Psoas muscle (tissue), 8 donors: ENCODE results near the gene PSMD1. TPM values are rescaled to one million over a fixed set of nuclear protein-coding genes. Genes with fewer than 3 reads are reported as not detected.

Experiments used
- ATAC-seq, 4 donors: fragments of 200-7000 bp; cut with Tn5 transposase; one replicate each; pipeline ENCODE4 v1.9.1; 2020; ENCODE audit warnings: moderate library complexity in 3 of 4, mild to moderate bottlenecking in 2 of 4
- DNase-seq, 2 donors: peaks; one replicate each; pipeline ENCODE4 v3.0.0-alpha.2; 2020
- H3K27ac ChIP-seq: fragments of 200-600 bp; one replicate; pipeline ENCODE4 v1.8.0; 2022
- H3K27me3 ChIP-seq, 3 donors: fragments of 200-600 bp in 1 of 3; one replicate each; pipeline versions ENCODE4 v1.6.1 to v1.8.0; 2013 to 2022; ENCODE audit warnings: low read length in 2 of 3, mild to moderate bottlenecking in 2 of 3, moderate library complexity in 1 of 3; ENCODE audit not compliant: insufficient read depth in 3 of 3
- H3K36me3 ChIP-seq, 2 donors: fragments of 200-600 bp in 1 of 2; one replicate each; pipeline versions ENCODE4 v1.6.1 to v1.8.0; 2013 to 2022; ENCODE audit warnings: low read depth in 1 of 2, mild to moderate bottlenecking in 1 of 2, moderate library complexity in 1 of 2; ENCODE audit not compliant: insufficient read depth in 1 of 2
- H3K4me1 ChIP-seq: fragments of 200-600 bp; one replicate; pipeline ENCODE4 v1.8.0; 2022
- H3K4me3 ChIP-seq: fragments of 200-600 bp; one replicate; pipeline ENCODE4 v1.8.0; 2022; ENCODE audit warnings: mild to moderate bottlenecking
- H3K9me3 ChIP-seq: fragments of 200-600 bp; one replicate; pipeline ENCODE4 v1.8.0; 2022
- CTCF ChIP-seq: fragments of 200-600 bp; IDR thresholded peaks from one replicate; pipeline ENCODE4 v1.8.0; 2022; ENCODE audit warnings: antibody characterized with exemption
- WGBS, 3 donors: extraction: QIAGEN DNeasy Blood & Tissue Kit; methylation state at CpG; one replicate each; pipeline versions ENCODE4 v1.1.6 to v1.1.7; 2013; 5-methylcytosine and 5-hydroxymethylcytosine counted together
- intact Hi-C, 2 donors: fragments of 100-400 bp; cut with DNase I; formaldehyde crosslinking; loops; one replicate each; pipeline versions ENCODE4 v1.11.0 to v1.14.2; 2022
- long read RNA-seq, 2 donors: library from polyadenylated mRNA; unstranded; transcript quantifications; one replicate each; pipeline ENCODE4 v2.0.0, GENCODE V29; 2021
- polyA plus RNA-seq, 3 donors: library from polyadenylated mRNA; stranded (reverse); fragments of 200-250 nt; gene quantifications; one replicate each; pipeline ENCODE4 v1.2.3, GENCODE V29; 2013
- total RNA-seq, 4 donors: library from RNA; stranded (reverse); fragmentation: NEBNext Ultra II Directional in 2 of 4; extraction: Animal tissue kit (Norgen Biotek cat#: 25700) in 2 of 4; gene quantifications; one replicate each; pipeline versions ENCODE4 v1.2.1 to v1.2.4, GENCODE V29; 2021 to 2023
- donor health status: healthy with polysubstance abuse.
- donor health status: DM: no; HTN: no; CAD: no; lungs with moderate emphysema.
- donor health status: Bipolar disorder and iron deficiency.
- donor health status: healthy.
- donor health status: DM: yes; HTN: yes; CAD: no.
- donor health status: DM: no; HTN: no; CAD: no.
- donor health status: DM: no; HTN: no; CAD: no.
- donor health status: DM: yes; HTN: yes; CAD: no.

Gene PSMD1
- total RNA-seq: 100 to 1,000 TPM; 125 to 170 (median 154) TPM
- polyA plus RNA-seq: 100 to 1,000 TPM in 2 of 3 donors, 10 to 100 TPM in 1; 74.4 to 159 (median 122) TPM
- long read RNA-seq, donor 1, transcript PSMD1-201 (25 exons, 3,326 nt): major isoform, 43 of 207 reads
- long read RNA-seq, donor 1, partial matches to known transcripts: 157 of 207 reads
- long read RNA-seq, donor 1, other reads (novel, unspliced or antisense): 7 of 207 reads
- long read RNA-seq, donor 2, transcript PSMD1-201 (25 exons, 3,326 nt): major isoform, 110 of 507 reads
- long read RNA-seq, donor 2, partial matches to known transcripts: 358 of 507 reads
- long read RNA-seq, donor 2, other reads (novel, unspliced or antisense): 34 of 507 reads

GRCh38 chr2:231056453-231057416, at the start of gene PSMD1:
PSMD1 (plus strand) TSS chr2:231056867; CDS start chr2:231057026, 159 bp downstream.
- Histone ChIP-seq H3K4me1 (peaks cover 46% of the 10 kb centered on the region), H3K36me3 (peaks cover 5 to 10% of the 10 kb centered on the region in 2 donors), H3K4me3 (peak within 1 kb of the TSS; percentile 99), H3K9me3 (no peaks in the 10 kb centered on the region), H3K27ac (peak within 1 kb of the TSS; percentile 85), H3K27me3 (no peaks in the 10 kb centered on the region)
- ATAC-seq (peak; percentile 90 to 94 (median 92)), DNase-seq (peak; percentile 92 to 96)
- WGBS, 3 donors: 0 to 1% (median 0%) methylated on average over 64 to 73 of the region's 73 CpGs
- peak; percentile 95 for TF ChIP-seq CTCF
- intact Hi-C loops: no loop called here

GRCh38 chr2:231007286-231008098, 49.2 kb upstream of the PSMD1 start:
- Histone ChIP-seq H3K27me3 (peaks cover 0 to 22% (median 4%) of the 10 kb centered on the region in 3 donors), H3K36me3 (no peaks in the 10 kb centered on the region), H3K9me3 (no peaks in the 10 kb centered on the region), H3K4me1 (no peaks in the 10 kb centered on the region), H3K4me3 (no peak overlapping the region), H3K27ac (no peak overlapping the region)
- intact Hi-C loops: no loop called here
- 66 to 68% (median 68%) methylated on average over 10 of the region's 10 CpGs for WGBS, 3 donors
- DNase-seq (no peak), ATAC-seq (no peak)
- no peak for TF ChIP-seq CTCF

- TF ChIP-seq CTCF: no peak
- 82 to 89% (median 83%) methylated on average over 6 of the region's 6 CpGs for WGBS, 3 donors
- no peaks in the 10 kb centered on the region for H3K4me1 ChIP-seq
- intact Hi-C loops: no loop called here
- ATAC-seq: no peak
- no peak overlapping the region for H3K27ac ChIP-seq
- no peak overlapping the region for H3K4me3 ChIP-seq
- peaks cover 0 to 19% (median 2%) of the 10 kb centered on the region in 3 donors for H3K27me3 ChIP-seq
- DNase-seq: no peak
- H3K9me3 ChIP-seq: no peaks in the 10 kb centered on the region
- no peaks in the 10 kb centered on the region for H3K36me3 ChIP-seq
Measured at GRCh38 chr2:231008131-231008530, 48.5 kb upstream of the PSMD1 start.

GRCh38 chr2:231009236-231009919, 47.3 kb upstream of the PSMD1 start:
- 58 to 64% (median 60%) methylated on average over 14 of the region's 14 CpGs for WGBS, 3 donors
- TF ChIP-seq CTCF: no peak
- DNase-seq: no peak
- no peaks in the 10 kb centered on the region for H3K9me3 ChIP-seq
- peaks cover 0 to 14% (median 2%) of the 10 kb centered on the region in 3 donors for H3K27me3 ChIP-seq
- H3K4me3 ChIP-seq: no peak overlapping the region
- ATAC-seq: no peak
- intact Hi-C loops: no loop called here
- no peaks in the 10 kb centered on the region for H3K4me1 ChIP-seq
- H3K27ac ChIP-seq: no peak overlapping the region
- no peaks in the 10 kb centered on the region for H3K36me3 ChIP-seq
